HepG2 (cell line): ENCODE results near the gene ATG4B. TPM values are rescaled to one million over a fixed set of nuclear protein-coding genes. Genes with fewer than 3 reads are reported as not detected.

ENCODE experiments used
- GMEB2 ChIP-seq: IDR thresholded peaks from 2 replicates; pipeline ENCODE4 v1.6.1; 2016; ENCODE audit warnings: missing biosample characterization, missing genetic modification reagents, low read depth
- IRX3 ChIP-seq: sonication (generic); formaldehyde crosslinking; IDR thresholded peaks from 2 replicates; pipeline ENCODE4 v1.8.1; 2023; ENCODE audit warnings: mild to moderate bottlenecking, low read depth, missing genetic modification reagents, borderline replicate concordance
- PCBP2 ChIP-seq: fragments of 200-400 bp; formaldehyde crosslinking; optimal IDR thresholded peaks from 2 replicates; pipeline ENCODE3; 2018; ENCODE audit warnings: low read length, low read depth; ENCODE audit not compliant: poor library complexity, severe bottlenecking
- SCMH1 ChIP-seq: sonication (generic); formaldehyde crosslinking; IDR thresholded peaks from 2 replicates; pipeline ENCODE4 v1.9.0; 2021; ENCODE audit warnings: missing genetic modification reagents, mild to moderate bottlenecking, borderline replicate concordance
- SNAPC4 ChIP-seq: sonication (generic); formaldehyde crosslinking; IDR thresholded peaks from 2 replicates; pipeline ENCODE4 v1.4.0; 2020; ENCODE audit warnings: mild to moderate bottlenecking, missing genetic modification reagents
- SOX5 ChIP-seq: IDR thresholded peaks from 2 replicates; pipeline ENCODE4 v1.6.1; 2016; ENCODE audit warnings: borderline replicate concordance
- SRF ChIP-seq: IDR thresholded peaks from 2 replicates; pipeline ENCODE4 v1.6.1; 2011; ENCODE audit warnings: mild to moderate bottlenecking, low read depth, low read length, moderate library complexity
- TFAP4 ChIP-seq: sonication (generic); IDR thresholded peaks from 2 replicates; pipeline ENCODE4 v1.6.1; 2016; ENCODE audit warnings: low read depth, borderline replicate concordance
- TP53 ChIP-seq: sonication (generic); formaldehyde crosslinking; conservative IDR thresholded peaks from 2 replicates; pipeline ENCODE4 v1.4.0; 2020; ENCODE audit warnings: missing genetic modification reagents
- ZNF451 ChIP-seq: sonication (generic); formaldehyde crosslinking; IDR thresholded peaks from 2 replicates; pipeline ENCODE4 v1.5.0; 2020; ENCODE audit warnings: mild to moderate bottlenecking, missing genetic modification reagents
- ZNF503 ChIP-seq: sonication (generic); formaldehyde crosslinking; IDR thresholded peaks from 2 replicates; pipeline ENCODE4 v1.4.0; 2020; ENCODE audit warnings: missing genetic modification reagents
- ZNF704 ChIP-seq: sonication (generic); formaldehyde crosslinking; IDR thresholded peaks from 2 replicates; pipeline ENCODE4 v1.8.1; 2023; ENCODE audit warnings: mild to moderate bottlenecking, inconsistent platforms, moderate library complexity, missing genetic modification reagents, borderline replicate concordance
- ZNF788 ChIP-seq: sonication (generic); formaldehyde crosslinking; IDR thresholded peaks from 2 replicates; pipeline ENCODE4 v1.5.0; 2020; ENCODE audit warnings: mild to moderate bottlenecking, missing genetic modification reagents, borderline replicate concordance
- ZNF800 ChIP-seq: sonication (generic); formaldehyde crosslinking; IDR thresholded peaks from 2 replicates; pipeline ENCODE4 v1.4.0; 2020; ENCODE audit warnings: missing genetic modification reagents
- polyA plus RNA-seq, 8 experiments: library from polyadenylated mRNA; depleted of rRNA in 3 of 8; stranded (reverse) in 7 of 8; unstranded in 1 of 8; fragments of >200 nt; fragmentation: Illumina TruSeq in 4 of 8; extraction: Trizol in 4 of 8; gene quantifications; 2 replicates each; pipeline versions ENCODE4 v1.2.1 to v1.2.3, GENCODE V29; 2011 to 2016; ENCODE audit warnings: low read depth in 4 of 8, missing spikeins in 1 of 8, mixed read lengths in 1 of 8; ENCODE audit not compliant: insufficient read depth in 1 of 8
- total RNA-seq, 5 experiments: library from RNA; depleted of rRNA; stranded (reverse); fragments of >200 nt; fragmentation: Illumina TruSeq; extraction: Trizol; gene quantifications; 2 replicates each; pipeline ENCODE4 v1.2.3, GENCODE V29; 2016; ENCODE audit warnings: low read depth in 1 of 5

The ATG4B gene
- total and polyA plus RNA-seq, 2 of the 13 experiments (the other 11 are each of a cell fraction or from before 2014, with no cell fraction given) = 95.5 to 239 TPM

- TF ChIP-seq SNAPC4 (CRISPR knock-in tag) (no peak), ZNF503 (CRISPR knock-in tag) (peak; percentile 70; the same call in 1 of the 2 replicates), IRX3 (CRISPR knock-in tag) (no peak; the same call in 1 of the 2 replicates), GMEB2 (CRISPR knock-in tag) (peak; percentile 73; the same call in 1 of the 2 replicates), SRF (peak; percentile 65; the same call in 1 of the 2 replicates), PCBP2 (no peak), SCMH1 (CRISPR knock-in tag) (no peak), ZNF704 (CRISPR knock-in tag) (no peak), ZNF451 (CRISPR knock-in tag) (no peak; the same call in 1 of the 2 replicates), SOX5 (peak; percentile 65; the same call in 1 of the 2 replicates), TP53 (CRISPR knock-in tag) (no peak), ZNF788 (peak; percentile 84), TFAP4 (no peak), ZNF800 (CRISPR knock-in tag) (0 out of 2 replicates have a peak, but pooled peaks have one; percentile 56)
These were observed 27.4 kb upstream of the ATG4B start (continued) for GRCh38 chr2:241609859-241610793.
